Adrenal gland (tissue), 19 donors: ENCODE measurements around the gene NT5C2. TPM values are rescaled to one million over a fixed set of nuclear protein-coding genes. Genes with fewer than 3 reads are reported as not detected.

ENCODE experiments used
- DNase-seq, 7 donors: peaks; one replicate each; pipeline ENCODE4 v3.0.0-alpha.2; 2019 to 2020
- H3K27ac ChIP-seq, 5 donors: fragments of 200-600 bp; sonication (generic) in 4 of 5; 1 replicate in 3 of 5; 2 replicates in 2 of 5; pipeline versions ENCODE4 v1.5.1 to v1.8.0; 2016 to 2020; ENCODE audit warnings: mild to moderate bottlenecking in 1 of 5
- H3K27me3 ChIP-seq: fragments of 200-600 bp; 2 replicates; pipeline ENCODE4 v1.8.0; 2021
- H3K36me3 ChIP-seq, 2 donors: fragments of 200-600 bp; replicated peaks in 1 of 2; 1 replicate in 1 of 2; 2 replicates in 1 of 2; pipeline versions ENCODE4 v1.5.1 to v1.8.0; 2018 to 2022
- H3K4me1 ChIP-seq, 2 donors: fragments of 200-600 bp; replicated peaks in 1 of 2; 1 replicate in 1 of 2; 2 replicates in 1 of 2; pipeline versions ENCODE4 v1.5.1 to v1.8.0; 2018 to 2021
- H3K4me3 ChIP-seq, 4 donors: fragments of 200-600 bp; sonication (generic) in 3 of 4; one replicate each; pipeline ENCODE4 v1.5.1; 2016 to 2018
- H3K9me3 ChIP-seq, 3 donors: fragments of 200-600 bp; sonication (generic) in 1 of 3; replicated peaks in 1 of 3; 1 replicate in 2 of 3; 2 replicates in 1 of 3; pipeline versions ENCODE4 v1.5.1 to v1.8.0; 2016 to 2021
- POLR2A ChIP-seq, 2 donors: fragments of 450-650 bp; IDR thresholded peaks; one replicate each; pipeline ENCODE4 v1.6.1; 2017; ENCODE audit warnings: antibody characterized with exemption in 2 of 2, mild to moderate bottlenecking in 2 of 2, moderate library complexity in 1 of 2
- WGBS, 4 donors: extraction: QIAGEN DNeasy Blood & Tissue Kit in 2 of 4; methylation state at CpG; one replicate each; pipeline versions ENCODE4 v1.1.5 to v1.1.7; 2013 to 2017; 5-methylcytosine and 5-hydroxymethylcytosine counted together
- intact Hi-C, 2 donors: fragments of 100-400 bp; cut with DNase I; formaldehyde crosslinking; loops; one replicate each; pipeline versions ENCODE4 v1.14.1 to v1.15.0; 2022 to 2023
- long read RNA-seq, 10 donors: library from polyadenylated mRNA in 3 of 10; unstranded in 2 of 10; stranded (forward) in 1 of 10; transcript quantifications; one replicate each; pipeline ENCODE4 v2.0.0 and lab custom pipeline, GENCODE V29; 2021 to 2026
- polyA plus RNA-seq, 3 donors: library from polyadenylated mRNA; stranded (reverse); fragments of 200-250 nt in 2 of 3; fragments of 350-450 nt in 1 of 3; fragmentation: Illumina TruSeq in 1 of 3; extraction: RNeasy Lipid Tissue Mini Kit (QIAGEN cat#74804) in 1 of 3; gene quantifications; one replicate each; pipeline ENCODE4 v1.2.3, GENCODE V29; 2013 to 2014
- total RNA-seq, 9 donors: library from RNA; depleted of rRNA in 4 of 9; stranded (reverse); fragments of >200 nt in 4 of 9; fragments of 120-200 nt in 1 of 9; fragmentation: NEBNext Ultra II Directional in 1 of 9; extraction: Animal tissue kit (Norgen Biotek cat#: 25700) in 1 of 9; gene quantifications; one replicate each; pipeline versions ENCODE4 v1.1.0 to v1.2.4, GENCODE V29; 2013 to 2023
- TF ChIP-seq, protein P1 (sequence below), 6 experiments: fragments of 450-650 bp in 4 of 6; fragments of 200-600 bp in 2 of 6; sonication (generic) in 1 of 6; IDR thresholded peaks; 1 replicate in 5 of 6; 2 replicates in 1 of 6; pipeline versions ENCODE4 v1.5.1 to v1.8.0; 2016 to 2021; ENCODE audit warnings: antibody characterized with exemption in 6 of 6, mild to moderate bottlenecking in 2 of 6, moderate library complexity in 1 of 6
- donor health status: healthy with polysubstance abuse.
- donor health status: Bipolar disorder and iron deficiency.
- donor health status: DM: yes; HTN: yes; CAD: no.
- donor health status: DM: no; HTN: no; CAD: no.
- donor health status: DM: no; HTN: no; CAD: no.
- donor health status: DM: yes; HTN: yes; CAD: no.

The NT5C2 gene
- total RNA-seq (100 to 1,000 TPM in 1 of 9 donors, 10 to 100 TPM in 8; 23.2 to 101 (median 71.6) TPM), polyA plus RNA-seq (10 to 100 TPM; 32.9 to 92.5 (median 33.2) TPM)
- long read RNA-seq, donor 1, partial matches to known transcripts: 0 of 8 reads
- long read RNA-seq, donor 1, other reads (novel, unspliced or antisense): 0 of 8 reads
- long read RNA-seq, donor 2, partial matches to known transcripts: 0 of 4 reads
- long read RNA-seq, donor 2, other reads (novel, unspliced or antisense): 0 of 4 reads
- long read RNA-seq, donor 3: 0 reads
- long read RNA-seq, donor 4, partial matches to known transcripts: 3 of 13 reads
- long read RNA-seq, donor 4, other reads (novel, unspliced or antisense): 9 of 13 reads
- long read RNA-seq, donor 5, transcript NT5C2-201 (18 exons, 3,435 nt): major isoform, 10 of 62 reads
- long read RNA-seq, donor 5, partial matches to known transcripts: 10 of 62 reads
- long read RNA-seq, donor 5, other reads (novel, unspliced or antisense): 38 of 62 reads
- long read RNA-seq, donor 6, partial matches to known transcripts: 2 of 10 reads
- long read RNA-seq, donor 6, other reads (novel, unspliced or antisense): 6 of 10 reads
- long read RNA-seq, donor 7, partial matches to known transcripts: 0 of 1 reads
- long read RNA-seq, donor 7, other reads (novel, unspliced or antisense): 0 of 1 reads
- long read RNA-seq, donor 8, partial matches to known transcripts: 0 of 5 reads
- long read RNA-seq, donor 8, other reads (novel, unspliced or antisense): 0 of 5 reads
- long read RNA-seq, donor 9, partial matches to known transcripts: 0 of 3 reads
- long read RNA-seq, donor 9, other reads (novel, unspliced or antisense): 0 of 3 reads
- long read RNA-seq, donor 10, partial matches to known transcripts: 0 of 1 reads
- long read RNA-seq, donor 10, other reads (novel, unspliced or antisense): 0 of 1 reads

GRCh38 chr10:103193107-103193819 is at the start of gene NT5C2:
TSS of gene NT5C2 (minus strand) at chr10:103193272. CDS start at chr10:103174958, 18,314 bp downstream.
- DNase-seq: peak; percentile 73 to 87 (median 80)
- 4 to 44% (median 16%) methylated on average over 6 to 62 of the region's 62 CpGs for WGBS, 4 donors

DNA sequence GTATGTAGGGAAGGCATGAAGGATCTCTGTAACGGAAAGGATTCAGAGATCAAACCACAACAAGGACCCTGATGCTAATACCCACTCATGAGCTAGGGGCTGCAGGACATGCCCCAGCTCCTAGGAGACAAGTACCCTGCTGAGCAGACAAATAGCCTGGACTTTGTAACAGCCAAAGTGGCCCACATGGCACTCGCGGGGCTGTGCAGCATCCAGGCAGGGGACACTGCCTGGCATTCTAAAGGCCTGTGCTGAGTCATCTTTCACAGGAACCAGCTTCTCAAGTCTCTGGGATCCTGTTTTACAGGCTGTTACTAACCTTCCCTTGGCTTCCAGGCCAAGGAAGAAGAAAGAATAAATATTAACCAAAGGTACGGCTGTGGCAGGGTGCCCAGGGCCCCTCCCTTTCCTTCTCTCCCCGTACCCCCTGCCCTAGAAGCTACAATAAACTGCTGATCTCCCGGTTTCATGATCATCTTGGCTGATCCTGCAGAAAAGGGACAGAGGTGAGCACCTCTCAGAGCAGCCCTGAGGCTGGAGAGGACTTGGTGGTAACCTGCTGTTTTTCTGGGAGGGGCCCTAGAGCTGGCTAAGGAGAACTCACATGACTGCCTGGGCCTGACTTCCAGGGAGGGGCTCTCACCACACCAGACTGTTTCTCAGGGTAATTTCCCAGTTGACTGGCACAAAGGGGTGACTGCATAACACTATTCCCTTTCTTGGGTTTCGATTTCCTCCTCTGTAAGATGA is 48.4 kb upstream of the NT5C2 start:
- DNase-seq: peak in 6 of 7 donors; percentile 27 to 56 (median 40)
- no peaks in the 10 kb centered on the region for H3K27me3 ChIP-seq
- WGBS, 4 donors: 46 to 50% (median 48%) methylated on average over 7 of the region's 7 CpGs
- no peak overlapping the region for H3K4me3 ChIP-seq
- no peaks in the 10 kb centered on the region for H3K9me3 ChIP-seq
- TF ChIP-seq, protein P1, sequence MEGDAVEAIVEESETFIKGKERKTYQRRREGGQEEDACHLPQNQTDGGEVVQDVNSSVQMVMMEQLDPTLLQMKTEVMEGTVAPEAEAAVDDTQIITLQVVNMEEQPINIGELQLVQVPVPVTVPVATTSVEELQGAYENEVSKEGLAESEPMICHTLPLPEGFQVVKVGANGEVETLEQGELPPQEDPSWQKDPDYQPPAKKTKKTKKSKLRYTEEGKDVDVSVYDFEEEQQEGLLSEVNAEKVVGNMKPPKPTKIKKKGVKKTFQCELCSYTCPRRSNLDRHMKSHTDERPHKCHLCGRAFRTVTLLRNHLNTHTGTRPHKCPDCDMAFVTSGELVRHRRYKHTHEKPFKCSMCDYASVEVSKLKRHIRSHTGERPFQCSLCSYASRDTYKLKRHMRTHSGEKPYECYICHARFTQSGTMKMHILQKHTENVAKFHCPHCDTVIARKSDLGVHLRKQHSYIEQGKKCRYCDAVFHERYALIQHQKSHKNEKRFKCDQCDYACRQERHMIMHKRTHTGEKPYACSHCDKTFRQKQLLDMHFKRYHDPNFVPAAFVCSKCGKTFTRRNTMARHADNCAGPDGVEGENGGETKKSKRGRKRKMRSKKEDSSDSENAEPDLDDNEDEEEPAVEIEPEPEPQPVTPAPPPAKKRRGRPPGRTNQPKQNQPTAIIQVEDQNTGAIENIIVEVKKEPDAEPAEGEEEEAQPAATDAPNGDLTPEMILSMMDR (IDR thresholded peaks at IDR 0.05): no peak
- no peak for TF ChIP-seq POLR2A (IDR thresholded peaks at IDR 0.05)
- H3K36me3 ChIP-seq: no peaks in the 10 kb centered on the region
- intact Hi-C loops: loop anchor here (5.0 to 10.0 kb wide), 4 partner anchors 54 to 327 kb away; partner anchors contain the start of gene CNNM2 (in 1 of the 2)
- H3K4me1 ChIP-seq: peaks cover 5 to 9% of the 10 kb centered on the region in 2 donors
- H3K27ac ChIP-seq: peak overlapping the region in 1 of 5 donors; percentile 53

More at GRCh38 chr10:103193107-103193819, at the start of gene NT5C2:
- peak within 1 kb of the TSS; percentile 75 to 99 (median 96) for H3K27ac ChIP-seq
- H3K27me3 ChIP-seq: no peaks in the 10 kb centered on the region
- TF ChIP-seq, protein P1 (IDR thresholded peaks at IDR 0.05): no peak
- no peak for TF ChIP-seq POLR2A (IDR thresholded peaks at IDR 0.05)
- intact Hi-C loops: loop anchor here in 1 of 2 donors (10.0 kb wide), 1 partner anchor 78 kb away; no protein-coding TSS in a partner anchor
- no peaks in the 10 kb centered on the region for H3K9me3 ChIP-seq
- peak within 1 kb of the TSS; percentile 29 to 98 (median 77) for H3K4me3 ChIP-seq
- H3K4me1 ChIP-seq: peaks cover 39 to 68% of the 10 kb centered on the region in 2 donors
- H3K36me3 ChIP-seq: no peaks in the 10 kb centered on the region

GRCh38 chr10:103238506-103239252 is 45.6 kb upstream of the NT5C2 start:
- Histone ChIP-seq H3K4me3 (no peak overlapping the region), H3K27ac (no peak overlapping the region), H3K36me3 (no peaks in the 10 kb centered on the region), H3K27me3 (no peaks in the 10 kb centered on the region), H3K9me3 (no peaks in the 10 kb centered on the region), H3K4me1 (peaks cover 5 to 9% of the 10 kb centered on the region in 2 donors)
- WGBS, 4 donors: 68 to 82% (median 72%) methylated on average over 11 of the region's 11 CpGs
- intact Hi-C loops: no loop called here
- DNase-seq: peak in 6 of 7 donors; percentile 15 to 64 (median 42)
- TF ChIP-seq POLR2A (IDR thresholded peaks at IDR 0.05): no peak
- TF ChIP-seq, protein P1 (IDR thresholded peaks at IDR 0.05): peak in 5 of 6 experiments; percentile 14 to 42 (median 30)
